ENCODE results near the gene KIF18B. TPM values are rescaled to one million over a fixed set of nuclear protein-coding genes. Genes with fewer than 3 reads are reported as not detected.

Gene KIF18B
- total RNA-seq, 2 donors from 2014 or later, result 5.7 to 45.5 TPM

- no peak for TF ChIP-seq CTCF (IDR thresholded peaks at IDR 0.05)
- intact Hi-C loops (cut with DNase I), result no loop called here
- DNase-seq, result no peak
- H3K9me3 ChIP-seq, result no peaks in the 10 kb centered on the region
- H3K27me3 ChIP-seq, result no peaks in the 10 kb centered on the region
- H3K36me3 ChIP-seq, result no peaks in the 10 kb centered on the region
- peaks cover 13% of the 10 kb centered on the region for H3K4me1 ChIP-seq
- no peak overlapping the region for H3K4me3 ChIP-seq
- no peak overlapping the region for H3K9ac ChIP-seq (ENCODE audit: low read depth in 2 of 2, low read length in 2 of 2)
- no peak overlapping the region for H3K27ac ChIP-seq
Measured at GRCh38 chr17:44901411-44901921, 46.1 kb downstream of the KIF18B start.

GRCh38 chr17:44900894-44901293 is 46.7 kb downstream of the KIF18B start:
- Histone ChIP-seq H3K9ac (ENCODE audit: low read depth in 2 of 2, low read length in 2 of 2) (no peak overlapping the region), H3K9me3 (no peaks in the 10 kb centered on the region), H3K27me3 (no peaks in the 10 kb centered on the region), H3K4me3 (no peak overlapping the region), H3K27ac (no peak overlapping the region), H3K36me3 (no peaks in the 10 kb centered on the region), H3K4me1 (peaks cover 13% of the 10 kb centered on the region)
- intact Hi-C loops (cut with DNase I), result no loop called here
- no peak for DNase-seq
- no peak for TF ChIP-seq CTCF (IDR thresholded peaks at IDR 0.05)

- TF ChIP-seq CTCF (IDR thresholded peaks at IDR 0.05), result no peak
- Histone ChIP-seq H3K9me3 (no peaks in the 10 kb centered on the region), H3K27ac (peak within 1 kb of the TSS; percentile 85), H3K4me1 (peaks cover 10% of the 10 kb centered on the region), H3K36me3 (no peaks in the 10 kb centered on the region), H3K4me3 (peak within 1 kb of the TSS; percentile 79), H3K27me3 (no peaks in the 10 kb centered on the region), H3K9ac (ENCODE audit: low read depth in 2 of 2, low read length in 2 of 2) (peak within 1 kb of the TSS; percentile 81 to 95)
- intact Hi-C loops (cut with DNase I), result no loop called here
- peak; percentile 92 for DNase-seq
Measured at GRCh38 chr17:44899074-44899782, 48.3 kb downstream of the KIF18B start, which contains the start of gene EFTUD2. Gene EFTUD2, minus strand, starts transcription at chr17:44899445. Its CDS starts 4,924 bp downstream, at chr17:44894521.

- Histone ChIP-seq H3K27ac (peak overlapping the region; percentile 85), H3K9ac (ENCODE audit: low read depth in 2 of 2, low read length in 2 of 2) (peak overlapping the region; percentile 81 to 95), H3K27me3 (no peaks in the 10 kb centered on the region), H3K4me1 (peaks cover 10% of the 10 kb centered on the region), H3K9me3 (no peaks in the 10 kb centered on the region), H3K36me3 (no peaks in the 10 kb centered on the region), H3K4me3 (peak overlapping the region; percentile 79)
- DNase-seq, result peak; percentile 46
- no peak for TF ChIP-seq CTCF (IDR thresholded peaks at IDR 0.05)
- intact Hi-C loops (cut with DNase I), result no loop called here
Measured at GRCh38 chr17:44898768-44899073, 48.9 kb downstream of the KIF18B start.

- no peaks in the 10 kb centered on the region for H3K36me3 ChIP-seq
- intact Hi-C loops (cut with DNase I), result no loop called here
- H3K9me3 ChIP-seq, result no peaks in the 10 kb centered on the region
- no peak overlapping the region for H3K9ac ChIP-seq (ENCODE audit: low read depth in 2 of 2, low read length in 2 of 2)
- no peak for TF ChIP-seq CTCF (IDR thresholded peaks at IDR 0.05)
- no peak for DNase-seq
- peaks cover 10% of the 10 kb centered on the region for H3K4me1 ChIP-seq
- H3K27me3 ChIP-seq, result no peaks in the 10 kb centered on the region
- H3K4me3 ChIP-seq, result no peak overlapping the region
- no peak overlapping the region for H3K27ac ChIP-seq
Measured at GRCh38 chr17:44894642-44895041, 52.9 kb downstream of the KIF18B start.

All from colonic mucosa (tissue), 4 donors.